GM21360 (cell line): ENCODE data around the gene CAMTA1.

ENCODE experiments used
- ATAC-seq: cut with Tn5 transposase; IDR thresholded peaks from one replicate; pipeline ENCODE4 v1.9.1; 2021; ENCODE audit warnings: mild to moderate bottlenecking, moderate library complexity; ENCODE audit not compliant: unreplicated experiment

CAMTA1 gene

DNA sequence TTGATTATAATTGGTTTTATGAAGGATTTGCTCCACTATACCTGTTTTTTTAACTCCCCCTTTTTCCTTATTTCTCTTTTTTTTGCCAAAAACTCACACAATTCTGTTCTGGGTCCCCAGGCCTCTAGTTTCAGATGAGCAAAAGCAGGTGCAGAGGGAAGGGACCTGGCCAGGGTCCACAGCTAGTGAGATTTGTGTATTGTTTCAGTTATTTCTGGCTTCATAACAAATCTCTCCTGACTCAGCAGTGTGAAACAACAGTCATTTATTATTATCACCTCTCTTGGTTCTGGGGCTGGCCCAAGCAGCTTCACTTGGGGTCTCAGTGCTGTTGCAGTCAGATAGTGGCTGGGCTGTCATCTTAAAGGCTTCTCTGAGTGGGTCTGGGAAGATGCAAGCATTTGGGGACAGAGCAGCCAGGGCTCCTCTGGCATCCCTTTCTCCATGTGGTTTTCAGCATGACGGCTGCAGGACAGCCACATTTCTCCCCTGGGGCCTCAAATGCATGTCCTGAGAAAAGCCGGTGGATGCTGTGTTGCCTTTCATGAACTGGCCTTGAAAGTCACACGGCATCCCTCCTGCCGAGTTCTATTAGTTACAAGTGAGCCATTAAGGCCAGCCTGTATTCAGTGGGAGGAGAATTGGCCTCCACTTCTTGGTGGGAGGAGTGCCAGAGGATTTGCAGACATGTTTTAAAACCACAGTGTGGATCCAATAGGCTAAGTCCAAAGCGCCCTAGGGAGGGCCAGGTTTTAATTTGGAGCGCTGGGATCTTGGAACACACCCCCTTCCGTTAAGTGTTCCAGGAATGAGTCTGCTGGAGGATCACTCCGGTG, 137.1 kb downstream of the CAMTA1 start:
- ATAC-seq: no peak

DNA sequence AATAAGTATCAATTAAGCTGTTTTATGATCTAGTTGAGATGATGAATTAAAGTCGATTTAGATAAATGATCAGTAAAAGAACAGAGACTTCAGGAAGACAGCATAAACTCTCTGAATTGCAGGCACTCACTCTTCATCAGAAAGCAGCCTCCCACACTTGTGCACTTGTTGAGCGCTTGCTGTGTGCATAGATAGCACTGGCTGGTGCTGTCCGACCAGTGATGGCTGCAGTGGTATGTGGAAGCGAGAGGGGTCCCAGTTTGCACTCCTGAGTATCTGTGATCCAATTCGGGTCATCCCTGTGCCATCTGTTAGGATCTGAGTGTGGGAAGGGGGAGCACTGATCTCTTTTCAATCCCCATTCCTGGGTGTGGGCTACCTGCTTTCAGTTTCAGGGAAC, 137.8 kb downstream of the CAMTA1 start:
- ATAC-seq: no peak

- no peak for ATAC-seq
Measured at GRCh38 chr1:6923416-6923815, 138.2 kb downstream of the CAMTA1 start.

DNA sequence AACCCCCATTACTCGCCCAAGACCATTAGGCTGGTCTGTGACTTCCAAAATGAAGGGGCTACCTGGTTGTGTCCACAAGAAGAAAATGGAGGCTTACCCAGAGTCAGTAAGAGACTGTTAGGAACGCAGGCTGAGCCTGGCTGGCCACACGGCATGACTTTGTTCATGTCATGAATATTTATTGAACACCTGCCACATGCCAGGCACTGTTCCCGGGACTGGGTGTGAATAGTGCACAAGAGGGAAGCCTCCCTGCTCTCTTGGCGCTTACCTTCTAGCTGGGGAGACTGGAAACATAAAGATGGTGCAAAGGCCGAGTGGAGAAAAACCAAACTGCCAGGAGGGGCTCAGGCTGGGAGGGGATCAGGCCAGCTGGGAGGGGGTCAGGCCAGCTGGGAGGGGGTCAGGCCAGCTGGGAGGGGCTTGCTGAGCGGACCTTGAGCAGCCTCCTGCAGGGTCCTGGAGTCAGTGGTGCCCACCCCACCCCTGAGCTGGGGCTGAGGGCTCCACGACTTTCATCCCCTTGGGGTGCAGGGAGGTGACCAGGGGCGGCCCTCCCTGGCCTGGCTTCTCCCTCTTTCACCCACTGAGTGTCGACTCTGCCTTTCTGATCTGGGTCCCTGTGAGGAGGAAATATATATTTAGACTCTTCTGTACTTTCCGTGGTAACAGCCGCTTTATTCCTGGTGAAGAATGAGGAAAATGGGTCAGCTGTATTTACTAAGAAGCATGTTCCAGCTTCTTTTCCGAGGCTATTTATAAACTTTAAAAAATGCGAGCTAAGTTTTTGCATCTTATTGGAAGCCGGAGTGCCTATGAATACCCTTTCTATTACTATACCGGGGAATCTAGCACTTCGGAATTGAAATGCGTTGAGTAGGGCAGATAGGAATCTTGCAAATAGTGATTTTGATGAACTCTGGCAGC, 139.0 kb downstream of the CAMTA1 start:
- ATAC-seq: no peak

- ATAC-seq: no peak
Measured at GRCh38 chr1:6924891-6925290, 139.6 kb downstream of the CAMTA1 start.

GRCh38 chr1:6927626-6928025, 142.4 kb downstream of the CAMTA1 start:
- no peak for ATAC-seq

DNA sequence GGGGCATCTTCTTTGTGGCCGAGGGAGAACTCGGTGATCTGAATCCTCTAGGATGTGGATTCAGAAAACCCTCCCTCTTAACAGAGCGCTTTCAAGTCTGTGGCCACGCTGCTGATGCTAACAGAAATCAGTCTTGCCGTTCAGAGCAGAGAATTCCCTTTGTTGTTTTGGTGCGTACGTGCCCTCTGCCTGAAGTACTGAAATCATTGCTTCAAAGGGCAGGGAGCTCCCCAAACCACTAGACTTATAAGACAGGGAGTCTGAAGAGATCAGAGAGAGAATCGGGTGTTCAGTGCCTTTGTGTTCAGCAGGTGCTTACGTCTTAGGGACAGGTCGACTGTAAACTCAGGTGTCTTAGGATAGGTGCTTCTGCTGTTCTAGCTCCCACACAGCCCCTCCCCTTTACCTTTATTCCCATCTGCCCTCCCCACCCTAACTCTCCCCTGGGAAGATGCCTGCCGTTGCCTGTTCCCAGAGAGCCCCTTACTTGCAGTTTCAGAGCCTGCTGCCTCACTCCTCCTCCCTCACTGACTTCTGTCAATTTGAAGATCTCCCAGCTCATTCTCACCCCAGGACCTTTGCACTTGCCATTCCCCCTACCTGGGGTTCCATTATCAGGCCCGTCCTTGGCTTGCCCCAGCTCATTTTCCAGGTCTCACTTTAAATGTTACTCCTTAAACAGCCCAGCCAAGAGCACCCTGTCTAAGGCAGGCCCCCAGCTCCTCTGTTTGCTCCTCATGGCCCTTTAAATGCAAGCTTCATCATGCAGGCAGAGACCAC, 143.0 kb downstream of the CAMTA1 start:
- ATAC-seq: no peak

DNA sequence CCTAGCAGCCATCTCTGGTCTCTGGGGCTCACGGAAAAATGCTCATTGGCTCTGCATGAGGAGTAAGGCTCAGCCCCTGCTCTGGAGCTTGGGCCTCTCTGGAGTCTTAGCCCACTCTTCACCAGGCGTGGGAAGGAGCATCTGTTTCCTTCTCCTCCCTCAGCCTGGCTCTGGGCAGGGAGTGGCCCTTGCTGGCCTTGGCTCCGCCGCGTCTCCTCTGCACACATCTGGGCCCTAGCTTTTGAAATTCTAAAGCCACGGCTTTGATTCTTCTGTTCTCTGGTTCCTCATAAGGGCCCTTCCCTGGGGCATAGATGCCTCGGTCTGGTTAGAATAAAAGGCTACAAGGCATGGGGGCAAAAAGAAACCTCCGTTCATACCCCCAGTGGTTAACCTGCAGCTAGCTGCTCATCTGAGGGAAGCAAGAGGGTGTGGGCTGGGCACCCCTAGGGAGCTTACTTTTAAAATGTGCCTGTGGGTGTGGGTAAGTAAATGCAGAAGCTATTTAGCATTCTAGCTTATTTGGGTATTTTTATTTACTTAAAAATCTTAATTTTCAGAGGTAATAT, 145.6 kb downstream of the CAMTA1 start:
- ATAC-seq: no peak

- no peak for ATAC-seq
Measured at GRCh38 chr1:6935361-6935883, 150.2 kb downstream of the CAMTA1 start.

DNA sequence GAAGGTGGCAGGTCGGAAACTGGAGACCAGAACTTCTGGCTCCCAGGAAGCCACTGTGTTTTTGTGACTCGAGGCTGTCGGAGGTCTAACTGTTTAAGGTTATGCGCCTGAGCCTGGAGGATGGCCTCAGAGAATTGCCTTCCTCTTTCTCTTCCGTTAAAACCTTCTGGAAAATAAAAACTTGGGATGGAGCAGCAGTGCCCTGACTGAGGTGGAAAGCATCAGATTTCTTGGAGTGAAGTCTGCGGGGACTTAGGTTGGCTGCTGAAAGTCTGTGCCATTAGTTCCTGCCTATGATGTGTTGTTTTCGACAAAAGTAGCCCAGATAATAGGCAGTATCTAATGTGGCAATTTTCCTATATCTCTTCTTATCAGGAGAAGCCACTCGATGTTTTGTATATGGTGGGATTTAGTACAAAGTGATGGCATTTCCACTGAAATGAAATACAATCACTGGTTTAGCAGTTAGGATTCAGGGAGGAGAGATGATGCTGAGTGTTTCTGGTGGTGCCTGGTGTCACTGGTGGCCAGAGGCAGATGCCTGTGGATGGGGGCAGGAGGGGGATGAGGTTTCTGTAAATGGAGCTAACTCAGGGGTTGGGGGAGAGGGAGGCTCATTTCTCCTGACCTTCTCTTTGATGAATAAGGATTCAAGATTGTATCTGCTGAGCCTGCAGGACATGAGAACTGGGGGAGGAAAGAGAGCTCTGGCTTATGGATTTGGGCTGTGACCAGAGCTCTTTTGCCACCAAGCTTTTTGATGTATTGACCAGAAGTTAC, 150.8 kb downstream of the CAMTA1 start:
- ATAC-seq: no peak

DNA sequence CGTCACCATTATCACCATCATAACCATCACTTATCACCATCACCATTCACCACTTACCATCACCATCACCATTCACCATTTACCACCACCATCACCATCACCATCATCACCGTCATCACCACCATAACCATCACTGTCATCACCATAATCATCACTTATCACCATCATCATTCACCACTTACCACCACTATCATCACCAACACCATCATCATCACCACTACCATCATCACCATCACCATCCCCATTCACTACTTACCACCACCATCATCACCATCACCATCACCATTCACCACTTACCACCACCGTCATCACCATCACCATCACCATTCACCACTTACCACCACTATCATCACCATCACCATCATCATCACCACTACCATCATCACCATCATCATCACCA, 151.8 kb downstream of the CAMTA1 start:
- ATAC-seq: no peak

- no peak for ATAC-seq
Measured at GRCh38 chr1:6939363-6939762, 154.1 kb downstream of the CAMTA1 start.

- ATAC-seq: no peak
Measured at GRCh38 chr1:6941786-6942185, 156.5 kb downstream of the CAMTA1 start.

DNA sequence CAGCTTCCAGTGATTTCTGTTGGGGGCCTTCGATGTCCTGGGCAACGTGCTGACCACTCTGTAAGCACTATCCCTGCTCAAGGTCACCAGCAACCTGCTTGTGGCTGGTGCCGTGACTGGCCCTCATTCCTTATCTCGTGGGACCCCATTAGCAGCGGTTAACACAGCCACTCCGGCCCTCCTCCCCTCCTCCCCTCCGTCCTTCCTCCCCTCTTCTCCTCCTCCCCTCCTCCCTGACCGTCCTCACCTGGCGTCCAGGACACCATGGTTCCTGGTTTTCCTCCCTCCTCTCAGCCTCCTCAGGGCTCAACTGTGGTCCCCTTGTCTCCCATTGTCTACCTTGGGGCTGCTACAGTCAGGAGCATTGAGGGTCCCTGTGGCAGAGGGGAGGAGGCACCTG, 157.7 kb downstream of the CAMTA1 start:
- ATAC-seq: no peak

DNA sequence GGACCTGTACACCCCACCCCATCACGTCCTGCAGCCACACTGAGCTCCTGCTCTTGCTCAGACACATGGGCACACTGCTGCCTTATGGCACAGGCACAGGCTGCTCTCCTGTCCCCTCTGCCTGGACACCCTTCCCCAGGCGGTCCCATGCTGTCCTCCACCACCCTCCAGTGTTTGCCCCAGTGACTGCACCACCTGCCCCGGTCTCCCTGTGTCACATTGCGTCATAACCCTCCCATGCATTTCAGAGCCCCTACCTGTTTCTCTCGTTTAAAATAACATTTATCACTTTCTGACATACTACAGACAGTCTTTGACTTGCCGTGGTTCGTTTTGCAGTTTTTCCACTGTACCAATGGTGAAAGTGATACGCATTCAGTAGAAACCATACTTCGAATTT, 159.2 kb downstream of the CAMTA1 start:
- no peak for ATAC-seq

- ATAC-seq: no peak
Measured at GRCh38 chr1:6947952-6948351, 162.7 kb downstream of the CAMTA1 start.

DNA sequence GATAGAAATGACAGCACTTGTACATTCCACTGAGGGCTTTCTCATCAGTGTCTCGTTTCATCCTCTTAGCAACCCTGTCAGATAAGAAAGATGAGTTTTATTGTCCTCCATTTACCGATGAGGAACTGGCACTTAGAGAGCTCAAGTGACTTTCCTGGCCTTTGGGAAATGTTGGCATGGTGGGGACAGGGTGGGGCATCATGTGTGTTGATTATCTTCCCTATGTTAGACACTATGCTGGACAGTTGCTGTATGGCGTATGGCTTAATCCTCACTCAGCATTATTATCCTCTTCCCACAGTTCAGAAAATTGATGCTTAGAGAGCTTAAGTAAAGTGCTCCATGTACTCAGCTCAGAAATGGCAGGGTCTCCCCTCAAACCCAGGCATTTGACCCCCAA, 163.2 kb downstream of the CAMTA1 start:
- no peak for ATAC-seq

DNA sequence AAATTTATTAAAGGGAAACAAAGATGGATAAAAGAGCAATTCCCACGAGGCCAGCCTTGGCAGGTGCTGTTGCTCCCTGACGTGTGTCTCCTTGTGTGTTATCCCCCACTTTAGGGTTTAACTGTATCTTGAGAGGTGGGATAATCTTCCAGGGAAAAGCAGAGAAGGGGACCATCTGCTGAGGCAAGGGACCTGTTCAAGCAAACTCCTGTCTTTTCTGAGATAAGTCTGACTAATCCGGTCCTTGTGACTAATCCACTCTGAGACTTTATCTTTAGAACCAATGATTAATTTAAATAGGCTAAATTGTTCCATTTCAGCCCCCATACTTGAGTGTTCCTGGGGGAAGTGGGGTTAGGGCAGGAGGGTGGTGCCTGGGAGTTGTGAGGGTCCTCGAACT, 163.6 kb downstream of the CAMTA1 start:
- ATAC-seq: no peak

- no peak for ATAC-seq
Measured at GRCh38 chr1:6950001-6950765, 164.9 kb downstream of the CAMTA1 start.
